ENCODE results near the gene ZPR1. TPM values are rescaled to one million over a fixed set of nuclear protein-coding genes. Genes with fewer than 3 reads are reported as not detected.

Gene ZPR1
- total and polyA plus RNA-seq, 2 of the 4 experiments (the other 2 are of a cell fraction), result 40.8 to 52.0 TPM

DNA sequence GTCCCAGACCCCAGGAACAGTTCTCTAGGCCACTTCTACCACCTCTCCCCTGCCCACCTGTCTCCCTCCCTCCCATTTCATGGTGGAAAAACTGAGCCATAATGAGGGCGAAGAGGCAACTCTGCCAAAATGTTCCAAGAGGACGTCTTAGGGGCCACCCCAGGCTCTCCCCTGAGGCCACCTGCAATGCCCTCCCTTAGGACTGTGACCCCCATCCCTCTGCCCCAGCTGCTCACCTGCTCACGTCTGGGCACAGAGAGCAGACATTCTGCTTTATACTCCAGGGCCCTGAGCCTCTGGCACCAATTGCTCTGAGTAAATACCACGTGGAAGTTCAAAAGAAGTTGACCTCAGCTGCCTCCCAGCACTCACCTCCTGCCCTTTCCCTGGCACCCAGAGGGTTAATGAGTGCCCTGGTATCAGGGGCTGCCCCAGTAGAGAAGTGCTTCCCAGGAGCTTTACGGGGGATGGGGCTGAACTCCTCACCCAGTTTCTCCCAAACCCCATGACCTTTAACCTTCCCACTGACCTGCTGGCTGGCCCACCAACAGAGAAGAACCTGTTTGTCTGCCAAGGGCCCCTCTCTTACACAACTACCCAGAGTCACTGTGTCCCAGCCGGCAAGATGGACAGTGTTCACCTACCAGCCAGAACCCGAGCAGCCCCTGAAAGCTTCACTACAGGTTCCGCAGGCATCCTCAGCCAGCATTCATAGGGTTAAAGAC lies 4.5 kb upstream of the ZPR1 start:
- TF ChIP-seq, protein P1, sequence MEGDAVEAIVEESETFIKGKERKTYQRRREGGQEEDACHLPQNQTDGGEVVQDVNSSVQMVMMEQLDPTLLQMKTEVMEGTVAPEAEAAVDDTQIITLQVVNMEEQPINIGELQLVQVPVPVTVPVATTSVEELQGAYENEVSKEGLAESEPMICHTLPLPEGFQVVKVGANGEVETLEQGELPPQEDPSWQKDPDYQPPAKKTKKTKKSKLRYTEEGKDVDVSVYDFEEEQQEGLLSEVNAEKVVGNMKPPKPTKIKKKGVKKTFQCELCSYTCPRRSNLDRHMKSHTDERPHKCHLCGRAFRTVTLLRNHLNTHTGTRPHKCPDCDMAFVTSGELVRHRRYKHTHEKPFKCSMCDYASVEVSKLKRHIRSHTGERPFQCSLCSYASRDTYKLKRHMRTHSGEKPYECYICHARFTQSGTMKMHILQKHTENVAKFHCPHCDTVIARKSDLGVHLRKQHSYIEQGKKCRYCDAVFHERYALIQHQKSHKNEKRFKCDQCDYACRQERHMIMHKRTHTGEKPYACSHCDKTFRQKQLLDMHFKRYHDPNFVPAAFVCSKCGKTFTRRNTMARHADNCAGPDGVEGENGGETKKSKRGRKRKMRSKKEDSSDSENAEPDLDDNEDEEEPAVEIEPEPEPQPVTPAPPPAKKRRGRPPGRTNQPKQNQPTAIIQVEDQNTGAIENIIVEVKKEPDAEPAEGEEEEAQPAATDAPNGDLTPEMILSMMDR (conservative IDR thresholded peaks at IDR 0.05; ENCODE audit: low read depth, low read length), result no peak
- TF ChIP-seq RFX5 (IDR thresholded peaks at IDR 0.05; ENCODE audit: low read depth, low read length) (no peak), USF2 (IDR thresholded peaks at IDR 0.05; ENCODE audit: low read depth, low read length) (no peak), CEBPB (IDR thresholded peaks at IDR 0.05; ENCODE audit: low read depth, low read length) (no peak), RAD21 (IDR thresholded peaks at IDR 0.05; ENCODE audit: low read length) (no peak), MAFK (IDR thresholded peaks at IDR 0.05; ENCODE audit: low read depth, low read length) (no peak), BHLHE40 (IDR thresholded peaks at IDR 0.05; ENCODE audit: low read depth, low read length) (no peak), FOS (IDR thresholded peaks at IDR 0.05; ENCODE audit: low read depth, low read length) (no peak), NFE2L2 (IDR thresholded peaks at IDR 0.05; ENCODE audit: low read depth, low read length) (no peak), CHD1 (IDR thresholded peaks at IDR 0.05; ENCODE audit: low read depth, low read length) (no peak), MAZ (IDR thresholded peaks at IDR 0.05; ENCODE audit: borderline replicate concordance, low read depth, low read length) (no peak)
- TF ChIP-seq, protein P2, sequence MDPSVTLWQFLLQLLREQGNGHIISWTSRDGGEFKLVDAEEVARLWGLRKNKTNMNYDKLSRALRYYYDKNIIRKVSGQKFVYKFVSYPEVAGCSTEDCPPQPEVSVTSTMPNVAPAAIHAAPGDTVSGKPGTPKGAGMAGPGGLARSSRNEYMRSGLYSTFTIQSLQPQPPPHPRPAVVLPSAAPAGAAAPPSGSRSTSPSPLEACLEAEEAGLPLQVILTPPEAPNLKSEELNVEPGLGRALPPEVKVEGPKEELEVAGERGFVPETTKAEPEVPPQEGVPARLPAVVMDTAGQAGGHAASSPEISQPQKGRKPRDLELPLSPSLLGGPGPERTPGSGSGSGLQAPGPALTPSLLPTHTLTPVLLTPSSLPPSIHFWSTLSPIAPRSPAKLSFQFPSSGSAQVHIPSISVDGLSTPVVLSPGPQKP (IDR thresholded peaks at IDR 0.05; ENCODE audit: borderline replicate concordance, low read depth, low read length), result no peak
- BruUV-seq (replicated peaks), result no TSS peak
- H2BK15ac ChIP-seq (ENCODE audit: low read depth, low read length), result no peak overlapping the region
- H3K79me1 ChIP-seq (ENCODE audit: low read depth in 1 of 2, low read length in 2 of 2), result peaks cover 5 to 14% of the 10 kb centered on the region in 2 experiments; a peak in 3 of 4 replicates
- no peak overlapping the region for H3K4me2 ChIP-seq (ENCODE audit: low read depth, low read length)
- no peak overlapping the region for H2BK5ac ChIP-seq (ENCODE audit: low read depth, low read length, poor library complexity, severe bottlenecking)
- no peak overlapping the region for H2BK120ac ChIP-seq (ENCODE audit: low read depth, low read length)
- DNase-seq, result no peak
- 60% methylated on average over 1 of the region's 8 CpGs; no CpG with 5 or more reads in 1 of the 2 experiments for WGBS, 2 experiments (ENCODE audit: extremely low coverage in 2 of 2, insufficient read length in 1 of 2)
- dilution Hi-C loops (cut with HindIII; ENCODE audit: low sequenced_read_pairs, unreplicated experiment) (no loop called here), in situ Hi-C loops (cut with MboI; ENCODE audit: low sequenced_read_pairs) (loop anchor here (5.0 kb wide), 1 partner anchor 310 kb away; no protein-coding TSS in a partner anchor), intact Hi-C loops (cut with micrococcal nuclease) (loop anchor here (5.0 kb wide), 1 partner anchor 80 kb away; no protein-coding TSS in a partner anchor)
- H3K27ac ChIP-seq (ENCODE audit: insufficient read depth, low read length), result no peak overlapping the region
- H3K4me1 ChIP-seq (ENCODE audit: control insufficient read depth, insufficient read depth, low read length), result peaks cover 4% of the 10 kb centered on the region
- H3K36me3 ChIP-seq (ENCODE audit: control insufficient read depth, insufficient read depth, low read length), result no peaks in the 10 kb centered on the region
- no peaks in the 10 kb centered on the region for H3K9me3 ChIP-seq (ENCODE audit: control insufficient read depth, insufficient read depth, low read length)
- peaks cover 10% of the 10 kb centered on the region for H3K9me1 ChIP-seq (ENCODE audit: insufficient read depth, low read length)
- H2AFZ ChIP-seq (replicated peaks; ENCODE audit: low read length, poor library complexity), result peak overlapping the region; percentile 16
- no peak overlapping the region for H2BK20ac ChIP-seq (ENCODE audit: low read depth, low read length)
- no peak overlapping the region for H2AK9ac ChIP-seq (replicated peaks; ENCODE audit: low read depth, low read length, poor library complexity)
- H4K5ac ChIP-seq (ENCODE audit: low read depth, low read length), result no peak overlapping the region
- ChIA-PET CTCF (interaction anchor here (1.6 to 2.3 kb wide), 4 partner anchors 9 to 314 kb away, joined by 5 to 30 read pairs (median 12); no protein-coding TSS in a partner anchor), POLR2A (ENCODE audit: unreplicated experiment) (no interaction called here)
- no peak overlapping the region for H4K8ac ChIP-seq (ENCODE audit: low read depth in 2 of 2, low read length in 2 of 2)
- peak overlapping the region; percentile 40; the same call in 1 of the 2 replicates for H2AK5ac ChIP-seq (ENCODE audit: low read depth, low read length)
- H3K18ac ChIP-seq (ENCODE audit: low read depth, low read length), result no peak overlapping the region
- no peak for ATAC-seq (ENCODE audit: low read depth)
- no peaks in the 10 kb centered on the region for H4K20me1 ChIP-seq (ENCODE audit: insufficient read depth, low read length)
- H3K9ac ChIP-seq (ENCODE audit: low read depth, low read length), result no peak overlapping the region
- H4K91ac ChIP-seq (ENCODE audit: insufficient read depth, low read depth, low read length), result no peak overlapping the region
- no peak overlapping the region for H3K4me3 ChIP-seq (ENCODE audit: insufficient read depth, low read depth, low read length)
- no peak overlapping the region for H3K23ac ChIP-seq (ENCODE audit: low read depth, low read length)
- H3K56ac ChIP-seq (ENCODE audit: extremely low read depth, insufficient read depth, low read length), result no peak overlapping the region
- no peak overlapping the region for H3K4ac ChIP-seq (ENCODE audit: low read depth, low read length)
- no peak overlapping the region for H3K14ac ChIP-seq (replicated peaks; ENCODE audit: low read depth, low read length)
- H3K27me3 ChIP-seq (ENCODE audit: control insufficient read depth, insufficient read depth, low read length), result no peaks in the 10 kb centered on the region
